C1 segment of cervical spinal cord (tissue), 14 donors: ENCODE data around the gene VGLL4.
A peak's percentile ranks its signal among the peaks of the same experiment; 100 is the strongest.

Source experiments
- DNase-seq, 14 donors: peaks; one replicate each; lab custom pipeline; 2025; lab: John Stamatoyannopoulos, UW

VGLL4 gene

GRCh38 chr3:11653298-11654055 lies 9.8 kb upstream of the VGLL4 start:
- DNase-seq = no peak

GRCh38 chr3:11651900-11652299 lies 8.2 kb upstream of the VGLL4 start:
- no peak for DNase-seq

GRCh38 chr3:11651477-11651876 lies 7.8 kb upstream of the VGLL4 start:
- DNase-seq = no peak

DNA sequence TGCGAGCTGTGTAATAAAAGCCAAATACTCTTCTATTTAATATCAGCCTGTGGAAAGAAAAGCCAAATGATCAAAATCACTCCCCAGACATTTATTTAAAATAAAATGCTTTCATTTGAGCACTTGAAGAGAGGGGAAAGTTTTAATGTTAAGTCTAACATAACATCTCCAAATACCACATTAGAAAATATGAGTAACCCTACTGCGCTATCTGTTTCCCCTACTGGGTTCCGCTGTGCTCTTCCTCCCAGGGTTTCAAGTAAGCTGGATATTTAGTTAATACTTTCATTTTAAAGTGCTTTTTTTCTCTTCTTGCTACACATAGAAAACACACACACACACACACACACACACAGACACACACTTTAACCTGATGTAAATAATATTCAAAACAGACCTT lies 6.7 kb upstream of the VGLL4 start:
- DNase-seq = no peak

DNA sequence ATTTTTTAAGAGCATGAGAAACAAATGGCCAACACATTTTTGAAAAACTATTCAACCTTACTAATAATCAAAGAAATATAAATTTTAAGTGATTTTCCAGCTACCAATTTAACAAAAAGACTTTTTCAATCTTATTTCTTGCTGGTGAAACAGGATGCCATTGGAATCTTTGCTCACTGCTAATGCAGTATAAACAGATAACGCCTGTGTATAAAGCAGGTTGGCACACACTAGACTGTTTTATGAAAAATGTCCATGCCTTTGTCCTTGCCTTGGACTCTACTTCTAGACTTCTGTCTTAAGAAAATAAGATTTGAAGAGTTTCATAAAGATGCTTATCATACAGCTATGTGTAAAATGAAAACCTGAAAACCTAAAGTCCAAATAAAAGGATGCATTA lies 5.0 kb upstream of the VGLL4 start:
- no peak for DNase-seq

DNA sequence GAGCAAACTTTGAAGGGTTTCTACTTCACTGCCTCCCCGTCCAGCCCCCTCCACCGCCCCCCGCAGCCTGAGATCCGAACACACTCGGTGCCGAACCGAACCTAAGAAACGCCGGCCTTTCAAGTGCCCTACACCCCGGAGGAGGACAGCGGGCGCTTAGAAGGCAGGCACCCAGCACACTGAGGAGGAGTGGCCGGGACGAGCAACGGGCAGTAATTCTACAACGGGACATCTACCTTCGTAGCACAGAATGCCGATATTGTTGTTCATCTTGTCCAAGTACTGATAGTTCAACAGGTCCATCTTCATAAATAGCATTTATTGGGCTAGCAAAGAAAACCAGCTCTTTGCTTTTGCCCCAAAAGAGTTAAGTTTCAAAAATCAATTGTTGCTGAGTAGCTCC lies 513 bp downstream of the VGLL4 start:
- peak in 10 of 14 donors; percentile 41 to 76 (median 54) for DNase-seq

- DNase-seq = peak in 12 of 14 donors; percentile 31 to 87 (median 80)
These were observed 1.1 kb downstream of the VGLL4 start for GRCh38 chr3:11642431-11643191.

DNA sequence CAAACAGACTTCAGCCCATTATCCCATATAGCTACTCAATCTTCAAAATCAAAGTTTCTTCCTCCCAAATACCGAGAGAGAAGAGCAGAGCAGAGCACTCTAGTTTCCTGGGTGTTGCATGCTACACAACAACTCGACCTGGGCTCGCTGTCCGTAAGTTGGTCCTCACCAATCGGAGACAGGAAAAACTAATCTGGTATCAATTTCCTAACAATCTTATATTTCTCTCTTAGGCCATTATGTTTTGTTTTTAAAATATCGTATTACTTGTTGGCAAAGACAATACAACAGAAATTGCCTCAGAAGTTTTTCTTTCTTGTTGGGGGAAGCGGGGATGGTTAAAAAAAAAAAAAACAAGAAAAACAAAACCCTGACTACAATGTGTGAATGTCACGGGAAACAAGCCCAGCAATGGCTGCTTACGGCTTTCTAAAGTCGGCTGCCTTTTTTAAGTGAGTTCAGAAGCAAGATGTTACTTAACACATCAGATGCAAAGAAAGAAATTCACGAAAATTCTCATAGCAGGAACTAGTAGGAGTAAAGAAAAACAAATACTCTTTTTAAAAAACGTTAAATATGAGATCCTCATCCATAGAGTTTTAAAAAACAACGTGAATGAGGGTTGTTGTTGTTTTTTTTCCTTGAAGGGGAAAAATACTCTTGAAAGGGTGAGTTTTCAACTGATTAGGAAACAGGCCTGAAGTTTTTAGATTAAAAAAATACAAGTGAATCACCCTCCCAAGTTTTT lies 1.9 kb downstream of the VGLL4 start:
- peak in 1 of 14 donors; percentile 18 for DNase-seq

DNA sequence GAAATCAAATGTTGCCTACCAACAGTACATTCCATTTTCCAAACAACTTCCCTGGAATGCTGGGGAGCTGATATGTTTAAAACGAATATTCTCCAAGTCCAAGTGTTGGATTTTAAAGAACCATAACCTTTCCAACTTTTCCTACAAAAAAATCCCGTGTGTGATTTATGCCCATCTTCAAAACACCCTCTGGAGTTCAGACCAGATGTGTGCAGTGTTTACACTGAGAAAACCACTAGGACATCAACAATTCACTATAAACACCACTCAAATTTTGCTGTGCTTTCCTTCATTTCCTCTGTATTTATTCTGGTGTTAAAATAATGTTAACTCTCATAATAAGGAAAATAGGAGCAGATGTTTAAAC lies 2.4 kb downstream of the VGLL4 start:
- no peak for DNase-seq

GRCh38 chr3:11640009-11640673 lies 3.6 kb downstream of the VGLL4 start:
- DNase-seq = no peak

DNA sequence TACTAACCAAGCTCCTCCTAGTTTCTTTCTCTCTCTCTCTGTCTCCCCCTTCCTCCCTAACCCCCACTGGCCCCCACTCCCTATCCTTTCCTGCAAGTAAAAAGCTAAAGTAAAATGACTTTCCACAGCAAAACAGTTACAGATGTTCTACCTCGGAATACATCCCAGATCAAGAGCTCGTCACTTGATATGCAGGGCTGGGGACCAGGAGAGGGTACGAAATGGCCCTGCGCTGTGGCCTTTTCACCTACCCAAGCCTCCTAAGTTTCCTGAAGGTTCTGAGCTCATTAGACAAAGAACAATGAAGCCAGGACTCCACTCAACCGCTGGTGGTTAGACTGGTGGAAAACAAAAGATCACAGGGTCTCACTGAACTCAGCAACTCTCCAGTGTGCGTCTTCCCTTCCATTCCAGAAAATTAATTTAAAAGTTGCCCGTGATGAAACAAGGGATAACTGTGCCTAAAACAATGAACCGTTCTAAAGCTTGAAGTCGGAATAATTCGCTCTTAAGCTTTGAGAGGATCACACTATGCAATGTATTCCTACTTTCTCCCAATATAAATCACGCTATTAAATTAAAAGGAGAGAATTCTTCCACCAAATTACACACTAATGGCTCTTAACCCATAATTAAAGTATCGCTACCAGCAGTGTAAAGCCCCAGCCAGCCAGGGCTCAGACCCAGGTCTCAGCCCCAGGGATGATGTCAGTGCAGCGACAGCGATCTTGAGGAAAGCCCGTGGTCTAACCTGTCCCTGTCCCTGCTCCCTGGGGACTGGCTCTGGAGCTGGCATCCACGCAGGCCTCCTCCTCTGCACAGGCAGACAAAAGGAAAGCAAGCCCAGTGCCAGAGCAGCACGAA lies 5.0 kb downstream of the VGLL4 start:
- DNase-seq = peak in 4 of 14 donors; percentile 24 to 43 (median 34)

GRCh38 chr3:11637901-11638458 lies 5.7 kb downstream of the VGLL4 start:
- DNase-seq = peak in 1 of 14 donors; percentile 34

- no peak for DNase-seq
These were observed 7.3 kb downstream of the VGLL4 start for GRCh38 chr3:11636394-11636770.

GRCh38 chr3:11635680-11636393 lies 7.9 kb downstream of the VGLL4 start:
- DNase-seq = no peak

- DNase-seq = no peak
These were observed 8.6 kb downstream of the VGLL4 start for GRCh38 chr3:11634974-11635612.

DNA sequence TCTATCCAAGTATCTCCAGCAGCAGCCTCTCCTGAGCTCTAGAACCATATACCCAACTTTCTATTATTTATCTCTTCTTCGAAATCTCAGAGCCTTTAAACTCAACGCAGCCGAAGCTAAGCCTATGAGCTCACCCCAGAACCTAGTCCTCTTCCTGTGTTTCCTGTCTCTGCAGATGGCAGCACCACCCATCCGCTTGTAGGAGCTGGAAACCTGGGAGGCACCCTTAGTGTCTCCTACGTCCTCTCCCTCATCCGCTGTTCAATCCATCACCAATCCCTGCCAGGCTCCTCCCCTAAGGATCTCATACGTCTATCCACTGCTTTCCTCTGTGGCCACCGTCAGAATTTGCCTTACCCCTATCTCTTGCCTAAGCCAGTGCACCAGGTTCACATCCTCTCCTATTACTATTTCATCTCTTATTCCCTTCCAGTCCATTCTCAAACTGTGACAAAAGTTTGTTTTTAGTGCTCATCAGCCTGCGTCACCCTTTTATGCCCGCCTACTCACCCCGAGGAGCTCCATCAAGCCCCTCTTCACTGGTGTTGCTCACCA lies 9.6 kb downstream of the VGLL4 start:
- no peak for DNase-seq

GRCh38 chr3:11632966-11633365 lies 10.7 kb downstream of the VGLL4 start:
- no peak for DNase-seq

- DNase-seq = no peak
These were observed 11.2 kb downstream of the VGLL4 start for GRCh38 chr3:11632564-11632963.

GRCh38 chr3:11631820-11632219 lies 11.9 kb downstream of the VGLL4 start:
- DNase-seq = no peak
